ENCODE data around the gene HCFC1. TPM values are rescaled to one million over a fixed set of nuclear protein-coding genes. Genes with fewer than 3 reads are reported as not detected.

Gene HCFC1
- total and polyA plus RNA-seq, 9 of the 15 experiments (the other 6 are each of a cell fraction or from before 2014, with no cell fraction given), result 2.8 to 133 (median 17.1) TPM

DNA sequence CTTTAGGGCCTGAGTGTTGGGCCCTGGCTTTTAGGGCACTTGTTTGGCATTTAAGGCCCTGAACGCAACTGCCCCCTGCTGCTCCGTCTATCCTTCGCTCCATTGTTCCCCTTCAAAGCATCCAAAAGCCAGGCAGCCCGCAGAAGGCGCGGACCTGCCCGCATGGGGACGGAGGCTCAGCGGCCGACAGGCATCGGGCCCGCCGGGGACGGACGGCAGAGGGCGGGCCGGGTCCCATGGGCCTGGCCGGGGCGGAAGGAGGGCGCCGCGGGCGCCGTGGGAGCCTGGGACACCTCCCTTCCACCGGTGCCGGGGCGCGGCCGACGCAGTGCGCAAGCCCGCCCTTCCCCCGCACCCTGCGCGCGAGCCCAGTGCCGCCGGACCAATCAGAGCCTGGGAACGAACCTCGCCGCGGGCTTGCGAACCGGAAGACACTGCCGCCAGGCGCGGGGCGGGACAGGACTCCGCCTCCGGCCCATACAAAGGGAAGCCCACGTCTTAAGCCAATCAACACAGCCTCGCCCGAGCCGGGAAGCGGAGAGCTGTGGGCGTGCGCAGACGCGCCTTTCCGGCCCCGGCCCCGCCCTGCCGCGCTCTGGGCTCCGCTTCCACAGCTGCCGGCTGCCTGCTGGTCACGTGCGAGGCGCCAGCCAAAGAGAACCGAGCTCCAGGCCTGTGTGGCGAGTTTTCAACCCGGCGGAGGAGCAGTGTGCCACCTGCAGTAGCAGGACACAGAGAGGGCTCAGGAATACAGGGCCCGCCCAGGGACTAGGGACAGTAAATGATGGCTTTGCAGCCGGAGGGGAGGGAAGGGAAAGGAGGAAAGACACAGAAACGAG is 43.5 kb downstream of the HCFC1 start (continued):
- TF ChIP-seq JUN (IDR thresholded peaks at IDR 0.05; ENCODE audit: borderline replicate concordance, low read depth, low read length) (0 out of 2 replicates have a peak, but pooled peaks have one; percentile 14), JUN (CRISPR knock-in tag; IDR thresholded peaks at IDR 0.05; ENCODE audit: borderline replicate concordance) (no peak), VEZF1 (CRISPR knock-in tag; IDR thresholded peaks at IDR 0.05) (peak; percentile 73), MLLT1 (IDR thresholded peaks at IDR 0.05) (peak in 1 of 2 experiments; percentile 56; a peak in 1 of 4 replicates), ZC3H4 (CRISPR knock-in tag; IDR thresholded peaks at IDR 0.05; ENCODE audit: borderline replicate concordance) (peak; percentile 76; the same call in 1 of the 2 replicates), STAT5B (CRISPR knock-in tag; IDR thresholded peaks at IDR 0.05) (no peak), ZBTB33 (CRISPR knock-in tag; IDR thresholded peaks at IDR 0.05) (no peak), HNRNPUL1 (IDR thresholded peaks at IDR 0.05; ENCODE audit: low read length) (no peak), HDAC3 (IDR thresholded peaks at IDR 0.05; ENCODE audit: borderline replicate concordance, partially characterized antibody) (no peak), PTBP1 (IDR thresholded peaks at IDR 0.05; ENCODE audit: low read depth, low read length) (0 out of 2 replicates have a peak, but pooled peaks have one; percentile 16), ZNF23 (CRISPR knock-in tag; IDR thresholded peaks at IDR 0.05) (no peak), ZFX (CRISPR knock-in tag; IDR thresholded peaks at IDR 0.05) (peak; percentile 72), MEIS2 (IDR thresholded peaks at IDR 0.05; ENCODE audit: partially characterized antibody) (peak; percentile 74)
- TF ChIP-seq, protein P1, sequence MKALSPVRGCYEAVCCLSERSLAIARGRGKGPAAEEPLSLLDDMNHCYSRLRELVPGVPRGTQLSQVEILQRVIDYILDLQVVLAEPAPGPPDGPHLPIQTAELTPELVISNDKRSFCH (CRISPR knock-in tag; IDR thresholded peaks at IDR 0.05), result no peak
- TF ChIP-seq, protein P1 (tag; IDR thresholded peaks at IDR 0.05), result peak; percentile 68; the same call in 1 of the 2 replicates
- TF ChIP-seq, protein P2, sequence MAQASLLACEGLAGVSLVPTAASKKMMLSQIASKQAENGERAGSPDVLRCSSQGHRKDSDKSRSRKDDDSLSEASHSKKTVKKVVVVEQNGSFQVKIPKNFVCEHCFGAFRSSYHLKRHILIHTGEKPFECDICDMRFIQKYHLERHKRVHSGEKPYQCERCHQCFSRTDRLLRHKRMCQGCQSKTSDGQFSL (CRISPR knock-in tag; IDR thresholded peaks at IDR 0.05), result no peak
- TF ChIP-seq, protein P2 (tag; IDR thresholded peaks at IDR 0.05), result no peak
- TF ChIP-seq, protein P3, sequence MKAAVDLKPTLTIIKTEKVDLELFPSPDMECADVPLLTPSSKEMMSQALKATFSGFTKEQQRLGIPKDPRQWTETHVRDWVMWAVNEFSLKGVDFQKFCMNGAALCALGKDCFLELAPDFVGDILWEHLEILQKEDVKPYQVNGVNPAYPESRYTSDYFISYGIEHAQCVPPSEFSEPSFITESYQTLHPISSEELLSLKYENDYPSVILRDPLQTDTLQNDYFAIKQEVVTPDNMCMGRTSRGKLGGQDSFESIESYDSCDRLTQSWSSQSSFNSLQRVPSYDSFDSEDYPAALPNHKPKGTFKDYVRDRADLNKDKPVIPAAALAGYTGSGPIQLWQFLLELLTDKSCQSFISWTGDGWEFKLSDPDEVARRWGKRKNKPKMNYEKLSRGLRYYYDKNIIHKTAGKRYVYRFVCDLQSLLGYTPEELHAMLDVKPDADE (conservative IDR thresholded peaks at IDR 0.05; ENCODE audit: control insufficient read depth, low read depth, low read length), result 0 out of 2 replicates have a peak, but pooled peaks have one; percentile 41
